HepG2 (cell line): Measurements from ENCODE around the gene INAFM2. TPM values are rescaled to one million over a fixed set of nuclear protein-coding genes. Genes with fewer than 3 reads are reported as not detected.
A peak's percentile ranks its signal among the peaks of the same experiment; 100 is the strongest.

ENCODE experiments used
- CBX5 ChIP-seq: sonication (generic); formaldehyde crosslinking; IDR thresholded peaks from 2 replicates; pipeline ENCODE4 v1.4.0; 2020; ENCODE audit warnings: missing genetic modification reagents, borderline replicate concordance
- CTCF ChIP-seq: sonication (generic); formaldehyde crosslinking; IDR thresholded peaks from 2 replicates; pipeline ENCODE4 v1.5.0; 2020; ENCODE audit warnings: mild to moderate bottlenecking, missing genetic modification reagents, moderate library complexity
- HNRNPUL1 ChIP-seq: fragments of 200-400 bp; formaldehyde crosslinking; IDR thresholded peaks from 2 replicates; pipeline ENCODE4 v1.6.1; 2017; ENCODE audit warnings: low read depth, mild to moderate bottlenecking, low read length, moderate library complexity
- IRF9 ChIP-seq: sonication (generic); formaldehyde crosslinking; IDR thresholded peaks from 2 replicates; pipeline ENCODE4 v1.8.0; 2022; ENCODE audit warnings: missing genetic modification reagents, mild to moderate bottlenecking, borderline replicate concordance
- KDM3A ChIP-seq: IDR thresholded peaks from 2 replicates; pipeline ENCODE4 v1.6.1; 2018; ENCODE audit warnings: low read depth, missing compliant biosample characterization
- KDM5B ChIP-seq: sonication (generic); formaldehyde crosslinking; IDR thresholded peaks from 2 replicates; pipeline ENCODE4 v1.4.0; 2020; ENCODE audit warnings: missing genetic modification reagents, mild to moderate bottlenecking, borderline replicate concordance
- MAZ ChIP-seq, 2 experiments: sonication (generic) in 1 of 2; formaldehyde crosslinking in 1 of 2; IDR thresholded peaks; 2 replicates each; pipeline versions ENCODE4 v1.5.0 to v1.6.1; 2012 to 2020; ENCODE audit warnings: low read depth in 2 of 2, mild to moderate bottlenecking in 2 of 2, borderline replicate concordance in 1 of 2, improper control_type of control experiment in 1 of 2, low read length in 1 of 2, missing genetic modification reagents in 1 of 2, moderate library complexity in 1 of 2
- MTA3 ChIP-seq: sonication (generic); formaldehyde crosslinking; IDR thresholded peaks from 2 replicates; pipeline ENCODE4 v1.4.0; 2020; ENCODE audit warnings: missing genetic modification reagents
- MXD3 ChIP-seq: IDR thresholded peaks from 2 replicates; pipeline ENCODE4 v1.6.1; 2016; ENCODE audit warnings: mild to moderate bottlenecking, missing biosample characterization, missing genetic modification reagents
- PHF8 ChIP-seq: sonication (generic); formaldehyde crosslinking; IDR thresholded peaks from 2 replicates; pipeline ENCODE4 v1.5.0; 2020; ENCODE audit warnings: missing genetic modification reagents
- PRMT3 ChIP-seq: sonication (generic); formaldehyde crosslinking; IDR thresholded peaks from 2 replicates; pipeline ENCODE4 v1.8.1; 2022; ENCODE audit warnings: low read depth, mild to moderate bottlenecking, moderate library complexity, missing genetic modification reagents, borderline replicate concordance
- RBM39 ChIP-seq: fragments of 200-400 bp; formaldehyde crosslinking; IDR thresholded peaks from one replicate; pipeline ENCODE4 v1.6.1; 2018; ENCODE audit warnings: antibody characterized with exemption, mild to moderate bottlenecking, low read depth, low read length; ENCODE audit not compliant: poor library complexity, severe bottlenecking
- RFXAP ChIP-seq: sonication (generic); formaldehyde crosslinking; IDR thresholded peaks from 2 replicates; pipeline ENCODE4 v1.4.0; 2020; ENCODE audit warnings: missing genetic modification reagents, borderline replicate concordance
- TFDP2 ChIP-seq: sonication (generic); formaldehyde crosslinking; IDR thresholded peaks from 2 replicates; pipeline ENCODE4 v1.4.0; 2020; ENCODE audit warnings: missing genetic modification reagents
- ZGPAT ChIP-seq: IDR thresholded peaks from 2 replicates; pipeline ENCODE4 v1.6.1; 2016; ENCODE audit warnings: mild to moderate bottlenecking
- ZNF251 ChIP-seq: sonication (generic); formaldehyde crosslinking; IDR thresholded peaks from 2 replicates; pipeline ENCODE4 v1.9.0; 2021; ENCODE audit warnings: mild to moderate bottlenecking, missing genetic modification reagents
- polyA plus RNA-seq, 8 experiments: library from polyadenylated mRNA; depleted of rRNA in 3 of 8; stranded (reverse) in 7 of 8; unstranded in 1 of 8; fragments of >200 nt; fragmentation: Illumina TruSeq in 4 of 8; extraction: Trizol in 4 of 8; gene quantifications; 2 replicates each; pipeline versions ENCODE4 v1.2.1 to v1.2.3, GENCODE V29; 2011 to 2016; ENCODE audit warnings: low read depth in 4 of 8, missing spikeins in 1 of 8, mixed read lengths in 1 of 8; ENCODE audit not compliant: insufficient read depth in 1 of 8
- total RNA-seq, 5 experiments: library from RNA; depleted of rRNA; stranded (reverse); fragments of >200 nt; fragmentation: Illumina TruSeq; extraction: Trizol; gene quantifications; 2 replicates each; pipeline ENCODE4 v1.2.3, GENCODE V29; 2016; ENCODE audit warnings: low read depth in 1 of 5
- TF ChIP-seq, protein P1 (sequence below): sonication (generic); formaldehyde crosslinking; IDR thresholded peaks from 2 replicates; pipeline ENCODE4 v1.5.1; 2020; ENCODE audit warnings: mild to moderate bottlenecking, missing genetic modification reagents, moderate library complexity

The INAFM2 gene
- total and polyA plus RNA-seq, 2 of the 13 experiments (the other 11 are each of a cell fraction or from before 2014, with no cell fraction given): 5.5 to 6.5 TPM

- TF ChIP-seq RFXAP (CRISPR knock-in tag): peak; percentile 28; the same call in 1 of the 2 replicates
- no peak for TF ChIP-seq ZNF251 (CRISPR knock-in tag)
- TF ChIP-seq TFDP2: 0 out of 2 replicates have a peak, but pooled peaks have one; percentile 28
- peak; percentile 48; the same call in 1 of the 2 replicates for TF ChIP-seq MAZ (IDR thresholded peaks at IDR 0.05; ENCODE audit: borderline replicate concordance, low read depth, low read length)
- peak; percentile 47; the same call in 1 of the 2 replicates for TF ChIP-seq MAZ (CRISPR knock-in tag; IDR thresholded peaks at IDR 0.05; ENCODE audit: low read depth)
- no peak for TF ChIP-seq MTA3 (CRISPR knock-in tag)
- TF ChIP-seq CTCF (CRISPR knock-in tag): peak; percentile 96
- TF ChIP-seq PRMT3 (CRISPR knock-in tag): no peak
- TF ChIP-seq IRF9 (CRISPR knock-in tag): 0 out of 2 replicates have a peak, but pooled peaks have one; percentile 31
- TF ChIP-seq KDM3A: 0 out of 2 replicates have a peak, but pooled peaks have one; percentile 36
- no peak for TF ChIP-seq MXD3 (CRISPR knock-in tag)
- peak; percentile 58; the same call in 1 of the 2 replicates for TF ChIP-seq KDM5B (CRISPR knock-in tag)
- TF ChIP-seq CBX5 (CRISPR knock-in tag): 0 out of 2 replicates have a peak, but pooled peaks have one; percentile 18
- TF ChIP-seq, protein P1, sequence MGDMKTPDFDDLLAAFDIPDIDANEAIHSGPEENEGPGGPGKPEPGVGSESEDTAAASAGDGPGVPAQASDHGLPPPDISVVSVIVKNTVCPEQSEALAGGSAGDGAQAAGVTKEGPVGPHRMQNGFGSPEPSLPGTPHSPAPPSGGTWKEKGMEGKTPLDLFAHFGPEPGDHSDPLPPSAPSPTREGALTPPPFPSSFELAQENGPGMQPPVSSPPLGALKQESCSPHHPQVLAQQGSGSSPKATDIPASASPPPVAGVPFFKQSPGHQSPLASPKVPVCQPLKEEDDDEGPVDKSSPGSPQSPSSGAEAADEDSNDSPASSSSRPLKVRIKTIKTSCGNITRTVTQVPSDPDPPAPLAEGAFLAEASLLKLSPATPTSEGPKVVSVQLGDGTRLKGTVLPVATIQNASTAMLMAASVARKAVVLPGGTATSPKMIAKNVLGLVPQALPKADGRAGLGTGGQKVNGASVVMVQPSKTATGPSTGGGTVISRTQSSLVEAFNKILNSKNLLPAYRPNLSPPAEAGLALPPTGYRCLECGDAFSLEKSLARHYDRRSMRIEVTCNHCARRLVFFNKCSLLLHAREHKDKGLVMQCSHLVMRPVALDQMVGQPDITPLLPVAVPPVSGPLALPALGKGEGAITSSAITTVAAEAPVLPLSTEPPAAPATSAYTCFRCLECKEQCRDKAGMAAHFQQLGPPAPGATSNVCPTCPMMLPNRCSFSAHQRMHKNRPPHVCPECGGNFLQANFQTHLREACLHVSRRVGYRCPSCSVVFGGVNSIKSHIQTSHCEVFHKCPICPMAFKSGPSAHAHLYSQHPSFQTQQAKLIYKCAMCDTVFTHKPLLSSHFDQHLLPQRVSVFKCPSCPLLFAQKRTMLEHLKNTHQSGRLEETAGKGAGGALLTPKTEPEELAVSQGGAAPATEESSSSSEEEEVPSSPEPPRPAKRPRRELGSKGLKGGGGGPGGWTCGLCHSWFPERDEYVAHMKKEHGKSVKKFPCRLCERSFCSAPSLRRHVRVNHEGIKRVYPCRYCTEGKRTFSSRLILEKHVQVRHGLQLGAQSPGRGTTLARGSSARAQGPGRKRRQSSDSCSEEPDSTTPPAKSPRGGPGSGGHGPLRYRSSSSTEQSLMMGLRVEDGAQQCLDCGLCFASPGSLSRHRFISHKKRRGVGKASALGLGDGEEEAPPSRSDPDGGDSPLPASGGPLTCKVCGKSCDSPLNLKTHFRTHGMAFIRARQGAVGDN (CRISPR knock-in tag): peak; percentile 83
- TF ChIP-seq RBM39: no peak
- TF ChIP-seq PHF8 (CRISPR knock-in tag): peak; percentile 14; the same call in 1 of the 2 replicates
- no peak for TF ChIP-seq HNRNPUL1
- TF ChIP-seq ZGPAT (CRISPR knock-in tag): peak; percentile 61; the same call in 1 of the 2 replicates
Measured at GRCh38 chr15:40279437-40280141, 43.9 kb upstream of the INAFM2 start (continued).
